GM10266 (cell line): ENCODE data around the gene ZNF785.

Experiments used
- DNase-seq: peaks from one replicate; pipeline ENCODE4 v3.0.0; 2012; ENCODE audit errors: extremely low spot score
- CTCF ChIP-seq: IDR thresholded peaks from 2 replicates; pipeline ENCODE4 v1.5.1; 2012; ENCODE audit warnings: mild to moderate bottlenecking, low read depth; ENCODE audit not compliant: control insufficient read depth, insufficient read depth; ENCODE audit errors: missing control alignments

ZNF785 gene

GRCh38 chr16:30621765-30622164, 36.3 kb upstream of the ZNF785 start:
- DNase-seq = no peak

DNA sequence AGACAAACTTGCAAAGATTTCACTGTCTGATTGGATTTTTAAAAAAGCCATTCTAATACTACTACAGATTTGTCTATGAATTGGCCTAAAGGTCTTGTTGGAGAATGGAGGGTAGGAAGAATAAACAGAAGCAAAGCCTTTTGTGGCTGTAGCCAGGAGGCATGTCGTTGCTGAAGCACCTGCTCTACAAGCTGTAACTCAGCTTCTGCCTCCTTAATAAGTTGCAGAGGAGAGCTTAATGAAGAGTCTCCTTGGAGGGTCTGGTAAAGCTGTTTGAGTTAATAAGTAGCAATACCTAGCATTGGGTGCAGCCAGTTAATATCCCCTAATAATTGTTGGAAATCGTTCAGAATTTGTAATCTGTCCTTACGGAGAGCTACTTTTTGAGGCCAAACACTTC, 34.7 kb upstream of the ZNF785 start:
- no peak for TF ChIP-seq CTCF
- DNase-seq = no peak

More at GRCh38 chr16:30621765-30622164, 36.3 kb upstream of the ZNF785 start:
- TF ChIP-seq CTCF = no peak

GRCh38 chr16:30619638-30620037, 34.1 kb upstream of the ZNF785 start:
- TF ChIP-seq CTCF = no peak
- no peak for DNase-seq

- TF ChIP-seq CTCF = no peak
- DNase-seq = no peak
Observed at GRCh38 chr16:30619202-30619601, 33.7 kb upstream of the ZNF785 start.

- peak; percentile 82 for TF ChIP-seq CTCF
- DNase-seq = peak; percentile 63
Observed at GRCh38 chr16:30615358-30616091, 30.0 kb upstream of the ZNF785 start.

- DNase-seq = peak; percentile 97
- TF ChIP-seq CTCF = no peak
Observed at GRCh38 chr16:30609926-30610839, 24.7 kb upstream of the ZNF785 start, which contains the start of gene ZNF689. TSS of gene ZNF689 (minus strand) at chr16:30610389. CDS start at chr16:30610041, 348 bp downstream.
